Measurements from ENCODE around the gene PANK3. TPM values are rescaled to one million over a fixed set of nuclear protein-coding genes. Genes with fewer than 3 reads are reported as not detected.

The PANK3 gene
- total and polyA plus RNA-seq, 2 donors from 2014 or later: 7.7 to 36.9 TPM

DNA sequence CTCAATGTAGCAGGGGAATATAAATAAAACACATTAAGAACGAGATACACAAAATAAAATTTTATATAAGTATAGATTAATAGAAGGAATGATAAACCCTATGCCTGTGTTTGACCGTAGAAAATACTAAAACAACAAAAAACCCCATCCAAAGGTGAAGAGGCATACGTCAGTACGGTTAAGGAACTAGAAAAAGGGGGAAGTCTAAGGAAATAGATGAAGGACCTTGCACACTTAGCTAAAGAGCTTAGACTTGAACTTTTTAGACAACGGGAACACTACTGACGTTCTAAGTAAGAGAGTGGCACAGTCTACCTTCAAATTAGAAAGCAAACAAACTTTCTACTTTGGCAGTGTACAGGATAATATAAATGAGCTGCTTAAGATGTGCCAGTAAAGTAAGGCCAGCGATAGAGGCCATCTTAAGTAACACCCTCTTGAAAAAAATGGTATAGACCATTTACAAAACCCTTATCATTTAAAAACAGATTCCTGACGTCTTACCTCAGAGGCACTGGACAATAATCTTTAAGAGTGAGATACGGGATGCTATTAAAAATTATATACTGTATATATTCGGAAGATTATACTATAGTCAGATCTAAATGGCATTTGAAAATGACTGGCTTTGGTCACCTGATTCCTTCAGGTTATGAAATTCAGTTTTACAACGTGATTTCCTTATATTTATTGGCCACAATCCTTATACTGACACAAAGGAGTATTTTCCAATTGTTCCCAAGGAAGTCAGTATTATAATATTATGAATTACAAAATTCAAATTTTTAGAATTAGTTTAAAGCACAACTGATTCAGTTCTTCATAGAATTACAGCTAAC is 8.5 kb downstream of the PANK3 start:
- TF ChIP-seq, protein P1, sequence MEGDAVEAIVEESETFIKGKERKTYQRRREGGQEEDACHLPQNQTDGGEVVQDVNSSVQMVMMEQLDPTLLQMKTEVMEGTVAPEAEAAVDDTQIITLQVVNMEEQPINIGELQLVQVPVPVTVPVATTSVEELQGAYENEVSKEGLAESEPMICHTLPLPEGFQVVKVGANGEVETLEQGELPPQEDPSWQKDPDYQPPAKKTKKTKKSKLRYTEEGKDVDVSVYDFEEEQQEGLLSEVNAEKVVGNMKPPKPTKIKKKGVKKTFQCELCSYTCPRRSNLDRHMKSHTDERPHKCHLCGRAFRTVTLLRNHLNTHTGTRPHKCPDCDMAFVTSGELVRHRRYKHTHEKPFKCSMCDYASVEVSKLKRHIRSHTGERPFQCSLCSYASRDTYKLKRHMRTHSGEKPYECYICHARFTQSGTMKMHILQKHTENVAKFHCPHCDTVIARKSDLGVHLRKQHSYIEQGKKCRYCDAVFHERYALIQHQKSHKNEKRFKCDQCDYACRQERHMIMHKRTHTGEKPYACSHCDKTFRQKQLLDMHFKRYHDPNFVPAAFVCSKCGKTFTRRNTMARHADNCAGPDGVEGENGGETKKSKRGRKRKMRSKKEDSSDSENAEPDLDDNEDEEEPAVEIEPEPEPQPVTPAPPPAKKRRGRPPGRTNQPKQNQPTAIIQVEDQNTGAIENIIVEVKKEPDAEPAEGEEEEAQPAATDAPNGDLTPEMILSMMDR (IDR thresholded peaks at IDR 0.05; ENCODE audit: borderline replicate concordance, extremely low read depth, insufficient read depth): no peak
- DNase-seq (no peak), FAIRE-seq (no peak)
- Histone ChIP-seq H3K36me3 (ENCODE audit: control insufficient read depth in 2 of 3, insufficient read depth in 3 of 3, low read length in 3 of 3) (peaks cover 0 to 4% (median 3%) of the 10 kb centered on the region in 3 donors), H3K9ac (ENCODE audit: low read length in 3 of 3) (no peak overlapping the region), H3K27me3 (ENCODE audit: control insufficient read depth, insufficient read depth, low read length) (no peaks in the 10 kb centered on the region), H3K4me3 (ENCODE audit: low read length in 3 of 3) (no peak overlapping the region), H3K9me3 (ENCODE audit: control insufficient read depth in 2 of 3, insufficient read depth in 1 of 3, low read length in 3 of 3) (no peaks in the 10 kb centered on the region), H3K27ac (ENCODE audit: low read depth in 2 of 2, low read length in 2 of 2) (no peak overlapping the region), H3K4me1 (ENCODE audit: control insufficient read depth in 2 of 3, insufficient read depth in 2 of 3, low read depth in 1 of 3, low read length in 3 of 3) (no peaks in the 10 kb centered on the region)
- intact Hi-C loops (cut with DNase I): no loop called here

DNA sequence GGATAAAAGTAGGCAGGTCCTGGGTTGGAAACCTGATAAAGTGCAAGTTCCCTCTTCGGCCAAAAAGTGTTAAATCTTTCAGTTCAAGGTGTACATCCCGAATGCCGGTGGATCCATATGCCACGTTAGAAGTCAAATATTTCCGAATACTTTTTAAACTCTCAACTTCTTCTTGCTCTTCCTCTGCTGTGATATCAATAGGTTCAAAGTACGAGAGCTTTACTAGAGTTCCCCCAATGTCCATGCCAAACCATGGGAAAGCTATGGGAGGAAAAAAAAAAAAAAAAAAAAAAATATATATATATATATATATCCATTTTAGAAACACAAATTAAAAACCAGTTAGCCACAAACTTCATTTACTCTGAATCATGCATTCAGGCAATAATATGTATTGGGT is 10.4 kb downstream of the PANK3 start:
- TF ChIP-seq, protein P1 (IDR thresholded peaks at IDR 0.05; ENCODE audit: borderline replicate concordance, extremely low read depth, insufficient read depth): no peak
- no peaks in the 10 kb centered on the region for H3K27me3 ChIP-seq (ENCODE audit: control insufficient read depth, insufficient read depth, low read length)
- no peak for DNase-seq
- no peak overlapping the region for H3K4me3 ChIP-seq (ENCODE audit: low read length in 3 of 3)
- no peak overlapping the region for H3K27ac ChIP-seq (ENCODE audit: low read depth in 2 of 2, low read length in 2 of 2)
- FAIRE-seq: no peak
- no peaks in the 10 kb centered on the region for H3K4me1 ChIP-seq (ENCODE audit: control insufficient read depth in 2 of 3, insufficient read depth in 2 of 3, low read depth in 1 of 3, low read length in 3 of 3)
- no peak overlapping the region for H3K9ac ChIP-seq (ENCODE audit: low read length in 3 of 3)
- intact Hi-C loops (cut with DNase I): no loop called here
- H3K9me3 ChIP-seq (ENCODE audit: control insufficient read depth in 2 of 3, insufficient read depth in 1 of 3, low read length in 3 of 3): no peaks in the 10 kb centered on the region
- H3K36me3 ChIP-seq (ENCODE audit: control insufficient read depth in 2 of 3, insufficient read depth in 3 of 3, low read length in 3 of 3): peaks cover 0 to 4% (median 3%) of the 10 kb centered on the region in 3 donors

DNA sequence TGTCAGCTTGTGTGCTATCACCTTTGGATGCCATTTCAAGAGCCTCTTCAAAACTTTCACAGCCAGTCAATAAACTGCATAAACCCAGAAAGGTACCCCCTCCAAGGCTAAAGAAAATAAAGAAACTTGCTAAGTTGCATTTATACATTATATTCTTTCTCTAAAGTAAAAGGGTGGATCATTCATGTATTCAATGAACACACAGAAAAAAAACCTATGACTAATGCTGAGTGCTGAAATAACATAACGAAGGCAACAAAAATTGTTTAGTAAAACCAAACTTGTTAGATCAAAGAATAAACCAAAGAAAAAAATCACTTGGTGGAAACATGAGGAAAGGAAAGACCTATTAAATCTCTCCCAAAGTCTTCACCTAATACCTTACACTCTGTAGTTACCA is 15.2 kb downstream of the PANK3 start:
- H3K4me1 ChIP-seq (ENCODE audit: control insufficient read depth in 2 of 3, insufficient read depth in 2 of 3, low read depth in 1 of 3, low read length in 3 of 3): no peaks in the 10 kb centered on the region
- H3K9ac ChIP-seq (ENCODE audit: low read length in 3 of 3): no peak overlapping the region
- DNase-seq: no peak
- TF ChIP-seq, protein P1 (IDR thresholded peaks at IDR 0.05; ENCODE audit: borderline replicate concordance, extremely low read depth, insufficient read depth): no peak
- H3K27me3 ChIP-seq (ENCODE audit: control insufficient read depth, insufficient read depth, low read length): no peaks in the 10 kb centered on the region
- H3K4me3 ChIP-seq (ENCODE audit: low read length in 3 of 3): no peak overlapping the region
- H3K36me3 ChIP-seq (ENCODE audit: control insufficient read depth in 2 of 3, insufficient read depth in 3 of 3, low read length in 3 of 3): peaks cover 2 to 8% (median 3%) of the 10 kb centered on the region in 3 donors
- no peak overlapping the region for H3K27ac ChIP-seq (ENCODE audit: low read depth in 2 of 2, low read length in 2 of 2)
- intact Hi-C loops (cut with DNase I): no loop called here
- FAIRE-seq: no peak
- no peaks in the 10 kb centered on the region for H3K9me3 ChIP-seq (ENCODE audit: control insufficient read depth in 2 of 3, insufficient read depth in 1 of 3, low read length in 3 of 3)
